Fibroblast of pulmonary artery (primary cell): ENCODE results near the gene TGFBR2.

Experiments
- DNase-seq: peaks from one replicate; pipeline ENCODE4 v3.0.0-alpha.2; 2010; ENCODE audit warnings: low read depth
- H3K4me3 ChIP-seq: replicated peaks from 2 replicates; pipeline ENCODE4 v1.5.1; 2011; ENCODE audit warnings: low read depth, mild to moderate bottlenecking, control low read depth, low read length, moderate library complexity
- TF ChIP-seq, protein P1 (sequence below): IDR thresholded peaks from 2 replicates; pipeline ENCODE4 v1.5.1; 2011; ENCODE audit warnings: mild to moderate bottlenecking, control low read depth, low read length, inconsistent platforms; ENCODE audit errors: missing control alignments

Gene TGFBR2

DNA sequence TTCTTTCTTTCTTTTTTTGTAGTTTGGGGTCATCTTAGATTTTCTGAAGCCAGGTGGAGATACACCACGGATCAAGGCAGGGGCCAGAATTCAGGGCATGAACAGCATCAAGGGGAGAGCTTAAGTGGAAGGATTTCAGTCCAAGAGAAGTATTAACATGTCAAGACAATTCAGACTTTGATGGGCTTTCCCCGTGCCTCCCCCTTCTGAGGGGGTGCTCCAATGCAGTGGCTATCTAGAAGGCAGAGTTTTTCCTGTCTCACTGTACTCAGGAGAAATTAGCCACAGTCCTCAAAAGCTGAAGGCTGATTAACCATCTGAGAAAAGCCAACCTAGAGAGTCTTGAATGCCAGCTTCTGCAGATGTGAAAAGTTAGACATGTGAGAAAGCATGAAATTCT lies 127.3 kb downstream of the TGFBR2 start:
- no peak for DNase-seq
- TF ChIP-seq, protein P1, sequence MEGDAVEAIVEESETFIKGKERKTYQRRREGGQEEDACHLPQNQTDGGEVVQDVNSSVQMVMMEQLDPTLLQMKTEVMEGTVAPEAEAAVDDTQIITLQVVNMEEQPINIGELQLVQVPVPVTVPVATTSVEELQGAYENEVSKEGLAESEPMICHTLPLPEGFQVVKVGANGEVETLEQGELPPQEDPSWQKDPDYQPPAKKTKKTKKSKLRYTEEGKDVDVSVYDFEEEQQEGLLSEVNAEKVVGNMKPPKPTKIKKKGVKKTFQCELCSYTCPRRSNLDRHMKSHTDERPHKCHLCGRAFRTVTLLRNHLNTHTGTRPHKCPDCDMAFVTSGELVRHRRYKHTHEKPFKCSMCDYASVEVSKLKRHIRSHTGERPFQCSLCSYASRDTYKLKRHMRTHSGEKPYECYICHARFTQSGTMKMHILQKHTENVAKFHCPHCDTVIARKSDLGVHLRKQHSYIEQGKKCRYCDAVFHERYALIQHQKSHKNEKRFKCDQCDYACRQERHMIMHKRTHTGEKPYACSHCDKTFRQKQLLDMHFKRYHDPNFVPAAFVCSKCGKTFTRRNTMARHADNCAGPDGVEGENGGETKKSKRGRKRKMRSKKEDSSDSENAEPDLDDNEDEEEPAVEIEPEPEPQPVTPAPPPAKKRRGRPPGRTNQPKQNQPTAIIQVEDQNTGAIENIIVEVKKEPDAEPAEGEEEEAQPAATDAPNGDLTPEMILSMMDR: no peak
- H3K4me3 ChIP-seq: no peak overlapping the region

DNA sequence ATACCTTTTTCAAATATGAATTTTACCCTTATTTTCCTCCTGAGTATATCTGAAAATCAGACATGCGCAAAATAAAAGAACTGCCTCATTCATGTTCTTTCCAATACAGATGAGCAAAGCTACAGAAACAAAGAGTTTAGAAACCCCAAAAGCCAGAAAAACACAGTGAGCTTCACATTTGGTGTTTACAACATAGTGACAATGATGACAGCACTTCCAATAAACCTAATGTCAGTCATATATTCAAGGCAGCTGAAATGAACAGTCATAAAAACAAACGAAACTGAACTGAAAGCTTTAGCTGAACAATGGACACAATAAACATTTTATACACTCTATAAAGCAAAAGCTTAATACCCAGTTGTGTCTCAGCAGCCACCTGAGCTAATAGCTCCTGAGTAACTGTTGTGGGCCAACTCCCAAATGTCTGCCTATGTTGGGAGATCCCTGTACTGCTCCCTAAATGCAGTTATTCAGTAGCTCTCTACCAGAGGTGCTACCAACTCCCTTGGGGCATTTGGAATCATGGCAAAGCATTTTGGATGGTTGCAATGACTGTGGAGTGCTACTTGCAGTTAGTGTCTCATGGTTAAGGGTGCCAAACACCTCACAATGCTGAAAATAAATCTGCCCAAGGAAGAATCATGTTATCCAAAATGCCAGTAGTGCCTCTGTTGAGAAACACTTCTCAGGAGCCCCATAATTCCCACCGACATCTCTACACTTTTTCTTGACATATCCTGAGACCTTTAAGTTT lies 131.5 kb downstream of the TGFBR2 start:
- TF ChIP-seq, protein P1: no peak
- no peak for DNase-seq
- H3K4me3 ChIP-seq: no peak overlapping the region

- TF ChIP-seq, protein P1: no peak
- no peak overlapping the region for H3K4me3 ChIP-seq
- no peak for DNase-seq
Observed at GRCh38 chr3:30738605-30739004, 132.2 kb downstream of the TGFBR2 start.

DNA sequence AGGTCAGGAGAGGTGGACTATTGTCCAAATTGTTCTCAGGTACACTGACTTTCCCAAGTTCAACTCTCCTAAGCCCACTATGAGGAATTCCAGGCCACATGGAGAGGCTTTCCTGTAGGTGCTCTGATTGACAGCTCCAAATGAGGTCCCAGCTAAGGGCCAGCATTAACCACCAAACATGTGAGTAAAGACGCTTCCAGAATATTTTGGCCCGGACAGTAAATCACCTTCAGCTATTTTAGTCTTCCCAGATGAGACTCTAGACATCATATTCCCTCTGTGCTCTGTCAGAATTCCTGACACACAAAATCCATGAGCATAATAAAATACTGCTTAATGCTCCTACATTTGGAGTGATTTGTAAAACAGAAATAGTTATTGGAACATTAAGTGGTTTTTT lies 135.5 kb downstream of the TGFBR2 start:
- no peak overlapping the region for H3K4me3 ChIP-seq
- DNase-seq: no peak
- TF ChIP-seq, protein P1: no peak

DNA sequence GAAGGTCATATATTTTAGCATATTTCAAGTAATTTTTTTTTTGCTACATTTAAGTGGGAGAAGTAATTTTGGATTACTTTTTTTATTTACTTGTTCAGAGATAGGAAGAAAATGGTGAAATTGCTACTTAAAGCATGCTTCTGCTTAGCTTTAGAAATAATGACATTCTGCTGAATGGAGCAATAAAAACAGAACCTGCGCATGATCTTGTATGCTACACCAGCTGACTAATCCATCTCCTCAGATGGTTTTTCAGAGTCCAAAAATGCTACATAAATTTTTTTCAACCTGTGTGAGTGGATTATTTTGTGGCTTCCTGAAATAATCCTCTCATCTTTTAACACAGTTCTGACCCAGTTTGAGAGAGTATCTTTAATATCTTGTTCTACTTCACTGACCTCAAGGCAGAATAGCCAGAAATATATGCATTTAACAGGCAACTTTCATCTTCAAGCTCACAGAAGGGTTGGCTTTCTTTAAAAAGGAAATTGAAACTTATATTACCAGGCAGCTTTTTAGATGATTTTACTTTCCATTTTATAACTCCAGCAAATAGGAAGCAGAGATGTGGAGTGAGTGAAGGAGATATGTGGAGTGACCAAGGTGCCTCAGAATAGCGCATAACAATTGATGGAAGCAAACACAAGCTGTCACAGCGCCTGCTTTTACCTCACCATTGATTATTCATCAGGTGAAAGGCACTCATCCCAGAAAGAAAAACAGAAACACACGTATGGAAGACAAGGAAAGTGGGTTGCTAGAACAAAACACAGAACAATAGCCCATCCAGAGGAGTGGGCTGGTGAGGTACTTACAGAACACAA lies 136.6 kb downstream of the TGFBR2 start:
- DNase-seq: no peak
- TF ChIP-seq, protein P1: no peak

More for the DNA sequence above, 136.6 kb downstream of the TGFBR2 start:
- H3K4me3 ChIP-seq: no peak overlapping the region
